ENCODE results near the gene FARP1. TPM values are rescaled to one million over a fixed set of nuclear protein-coding genes. Genes with fewer than 3 reads are reported as not detected.

The FARP1 gene
- polyA plus RNA-seq, 1 of the 3 experiments (the other 2 are of a cell fraction), result 12.0 TPM

- H3F3A ChIP-seq (replicated peaks; ENCODE audit: insufficient read depth), result peaks cover 4% of the 10 kb centered on the region
- H3K27ac ChIP-seq (ENCODE audit: low read depth in 2 of 2, low read length in 1 of 2), result peak overlapping the region in 1 of 2 experiments; percentile 66; a peak in 2 of 4 replicates
- WGBS (ENCODE audit: low lambda C conversion rate), result 90% methylated on average over 8 of the region's 13 CpGs
- H3K4me3 ChIP-seq (ENCODE audit: low read depth in 2 of 2, low read length in 1 of 2), result no peak overlapping the region
- no peak for TF ChIP-seq MXI1 (IDR thresholded peaks at IDR 0.05; ENCODE audit: low read depth, low read length)
- no peak for TF ChIP-seq FOSL2 (IDR thresholded peaks at IDR 0.05; ENCODE audit: borderline replicate concordance, low read depth)
- no peak for TF ChIP-seq SMC3 (IDR thresholded peaks at IDR 0.05; ENCODE audit: low read depth, low read length)
- no peak for TF ChIP-seq RFX5 (IDR thresholded peaks at IDR 0.05; ENCODE audit: low read length)
- no peak for TF ChIP-seq FOXJ3 (CRISPR knock-in tag; IDR thresholded peaks at IDR 0.05)
- no peak for TF ChIP-seq RXRA (IDR thresholded peaks at IDR 0.05; ENCODE audit: borderline replicate concordance, low read depth)
- TF ChIP-seq CTCF (IDR thresholded peaks at IDR 0.05), result no peak
- no peak for TF ChIP-seq MAX (IDR thresholded peaks at IDR 0.05; ENCODE audit: low read depth)
- no peak for TF ChIP-seq EP300 (IDR thresholded peaks at IDR 0.05; ENCODE audit: borderline replicate concordance in 1 of 2, low read depth in 1 of 2, low read length in 1 of 2)
- TF ChIP-seq JUND (IDR thresholded peaks at IDR 0.05), result no peak
- no peak for TF ChIP-seq FOXM1 (IDR thresholded peaks at IDR 0.05; ENCODE audit: low read depth)
- DNase-seq, result peak; percentile 56
- H3K27me3 ChIP-seq (ENCODE audit: insufficient read depth), result no peaks in the 10 kb centered on the region
- H3K9me3 ChIP-seq, result no peaks in the 10 kb centered on the region
- H2AFZ ChIP-seq (ENCODE audit: low read depth), result no peak overlapping the region
- ChIA-PET CTCF (interaction anchor here (1.5 to 1.6 kb wide), 2 partner anchors 8 to 14 kb away, joined by 3 to 4 read pairs; no protein-coding TSS in a partner anchor), POLR2A (no interaction called here)
- no peak overlapping the region for H3K9ac ChIP-seq
- no peaks in the 10 kb centered on the region for H3K9me2 ChIP-seq
- peaks cover 8 to 32% of the 10 kb centered on the region in 2 experiments; a peak in 2 of 4 replicates for H3K4me1 ChIP-seq (ENCODE audit: control insufficient read depth in 1 of 2, insufficient read depth in 2 of 2, low read depth in 1 of 2, low read length in 1 of 2)
- peaks cover 41% of the 10 kb centered on the region; the same call in 1 of the 2 replicates for H3K79me2 ChIP-seq (ENCODE audit: insufficient read depth)
- H3K36me3 ChIP-seq (replicated peaks in 1 of 2; ENCODE audit: control insufficient read depth in 1 of 2, insufficient read depth in 2 of 2, low read length in 1 of 2), result peaks cover 8 to 32% of the 10 kb centered on the region in 2 experiments
- H4K20me1 ChIP-seq (ENCODE audit: insufficient read depth), result no peaks in the 10 kb centered on the region; the same call in 1 of the 2 replicates
- no peak overlapping the region for H3K4me2 ChIP-seq
Observed at GRCh38 chr13:98475522-98475921, 332.6 kb downstream of the FARP1 start.

- POLR2A ChIA-PET, result no interaction called here
- TF ChIP-seq TCF12 (IDR thresholded peaks at IDR 0.05) (no peak), EP300 (IDR thresholded peaks at IDR 0.05; ENCODE audit: borderline replicate concordance in 1 of 2, low read depth in 1 of 2, low read length in 1 of 2) (no peak), USF2 (IDR thresholded peaks at IDR 0.05; ENCODE audit: borderline replicate concordance, low read depth, low read length) (no peak), GABPA (IDR thresholded peaks at IDR 0.05; ENCODE audit: low read depth) (no peak), POLR2AphosphoS5 (IDR thresholded peaks at IDR 0.05; ENCODE audit: low read depth, low read length) (no peak), YY1 (IDR thresholded peaks at IDR 0.05; ENCODE audit: low read depth) (no peak), CHD2 (IDR thresholded peaks at IDR 0.05; ENCODE audit: low read length, partially characterized antibody) (no peak), MAX (IDR thresholded peaks at IDR 0.05; ENCODE audit: low read depth) (no peak), IRF3 (IDR thresholded peaks at IDR 0.05; ENCODE audit: low read depth, low read length) (no peak), PBX3 (IDR thresholded peaks at IDR 0.05) (no peak), USF1 (IDR thresholded peaks at IDR 0.05; ENCODE audit: borderline replicate concordance, low read depth) (no peak), ELF1 (IDR thresholded peaks at IDR 0.05) (no peak)
Observed at GRCh38 chr13:98476106-98476505, 333.2 kb downstream of the FARP1 start.

More at GRCh38 chr13:98476106-98476505, 333.2 kb downstream of the FARP1 start:
- Histone ChIP-seq H3K4me2 (peak overlapping the region; percentile 58), H3K4me1 (ENCODE audit: control insufficient read depth in 1 of 2, insufficient read depth in 2 of 2, low read depth in 1 of 2, low read length in 1 of 2) (peaks cover 8 to 33% of the 10 kb centered on the region in 2 experiments; a peak in 2 of 4 replicates), H4K20me1 (ENCODE audit: insufficient read depth) (no peaks in the 10 kb centered on the region; the same call in 1 of the 2 replicates), H3K79me2 (ENCODE audit: insufficient read depth) (peaks cover 45% of the 10 kb centered on the region; the same call in 1 of the 2 replicates), H3K4me3 (ENCODE audit: low read depth in 2 of 2, low read length in 1 of 2) (no peak overlapping the region), H3K9ac (no peak overlapping the region), H3F3A (replicated peaks; ENCODE audit: insufficient read depth) (peaks cover 4% of the 10 kb centered on the region), H3K36me3 (replicated peaks in 1 of 2; ENCODE audit: control insufficient read depth in 1 of 2, insufficient read depth in 2 of 2, low read length in 1 of 2) (peaks cover 8 to 27% of the 10 kb centered on the region in 2 experiments), H3K9me3 (no peaks in the 10 kb centered on the region), H2AFZ (ENCODE audit: low read depth) (no peak overlapping the region), H3K27ac (ENCODE audit: low read depth in 2 of 2, low read length in 1 of 2) (peak overlapping the region in 1 of 2 experiments; percentile 66; a peak in 2 of 4 replicates), H3K27me3 (ENCODE audit: insufficient read depth) (no peaks in the 10 kb centered on the region), H3K9me2 (no peaks in the 10 kb centered on the region)
- peak; percentile 57 for DNase-seq
- 48% methylated on average over 3 of the region's 5 CpGs for WGBS (ENCODE audit: low lambda C conversion rate)
- CTCF ChIA-PET, result interaction anchor here (1.5 to 1.6 kb wide), 2 partner anchors 9 to 14 kb away, joined by 3 to 4 read pairs; no protein-coding TSS in a partner anchor
